AG09319 (cell line): ENCODE results near the gene PLAAT2.

ENCODE experiments used
- DNase-seq: peaks from one replicate; pipeline ENCODE4 v3.0.0-alpha.2; 2010; ENCODE audit warnings: low read depth; ENCODE audit errors: extremely low read depth
- CTCF ChIP-seq: IDR thresholded peaks from 2 replicates; pipeline ENCODE4 v1.5.1; 2011; ENCODE audit warnings: low read depth, mild to moderate bottlenecking, inconsistent platforms, low read length, moderate library complexity

Gene PLAAT2

GRCh38 chr11:63573881-63574855, 11.0 kb upstream of the PLAAT2 start:
- TF ChIP-seq CTCF = peak; percentile 26
- DNase-seq = peak; percentile 48

- no peak for TF ChIP-seq CTCF
- DNase-seq = no peak
Measured at GRCh38 chr11:63572026-63572688, 9.0 kb upstream of the PLAAT2 start.

- no peak for DNase-seq
- TF ChIP-seq CTCF = no peak
Measured at GRCh38 chr11:63569570-63569969, 6.4 kb upstream of the PLAAT2 start.

GRCh38 chr11:63567044-63567840, 4.1 kb upstream of the PLAAT2 start:
- peak; percentile 60 for DNase-seq
- TF ChIP-seq CTCF = no peak

GRCh38 chr11:63564784-63565350, 1.7 kb upstream of the PLAAT2 start:
- no peak for DNase-seq
- TF ChIP-seq CTCF = no peak

DNA sequence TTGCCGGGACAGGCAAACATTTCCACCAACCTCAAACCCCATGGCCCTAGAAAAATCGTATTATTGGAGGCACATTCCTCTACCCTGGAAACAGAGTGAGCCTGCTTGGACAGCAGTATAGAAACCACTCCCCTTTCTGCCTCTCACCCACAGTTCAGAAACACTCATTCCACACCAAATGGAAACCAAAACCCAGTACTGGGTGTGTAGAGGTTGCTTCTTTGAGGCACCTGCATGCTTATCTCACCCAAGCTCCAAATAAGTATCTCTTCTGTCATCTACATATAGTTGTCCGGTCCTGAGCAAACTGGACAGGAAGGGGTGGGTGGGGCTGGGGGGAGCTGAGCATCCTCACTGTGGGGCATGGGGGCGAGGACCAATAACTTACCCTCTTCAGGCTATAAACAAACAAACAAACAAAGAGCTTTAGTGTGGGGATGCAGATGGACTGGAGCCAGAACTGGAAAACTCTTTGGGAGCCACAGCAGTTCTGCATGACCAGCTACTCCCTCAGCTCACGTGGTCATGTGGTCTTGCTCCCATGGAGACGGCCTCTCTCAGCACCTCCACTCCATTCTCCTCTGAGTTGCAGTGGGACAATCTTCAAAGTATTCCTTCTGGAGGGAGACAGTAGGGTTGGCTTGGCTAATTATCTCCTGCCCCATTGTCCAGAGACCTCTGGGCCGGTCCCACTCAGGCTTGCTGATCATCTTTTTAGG, 1.0 kb upstream of the PLAAT2 start:
- no peak for TF ChIP-seq CTCF
- DNase-seq = no peak
